A673 (cell line): ENCODE results near the gene LMTK3.

Experiments
- EZH2 ChIP-seq: fragments of 200-600 bp; sonication (generic); IDR thresholded peaks from 2 replicates; pipeline ENCODE4 v1.6.1; 2017; ENCODE audit warnings: borderline replicate concordance, low read depth, mild to moderate bottlenecking, mixed read lengths, antibody characterized with exemption, low read length; ENCODE audit not compliant: poor library complexity, severe bottlenecking
- TF ChIP-seq, protein P1 (sequence below): fragments of 300-800, 200-600 bp; sonication (generic); conservative IDR thresholded peaks from 2 replicates; pipeline ENCODE4 v1.5.1; 2017; ENCODE audit warnings: low read depth, mild to moderate bottlenecking, antibody characterized with exemption, low read length, moderate library complexity, mixed read lengths

DNA sequence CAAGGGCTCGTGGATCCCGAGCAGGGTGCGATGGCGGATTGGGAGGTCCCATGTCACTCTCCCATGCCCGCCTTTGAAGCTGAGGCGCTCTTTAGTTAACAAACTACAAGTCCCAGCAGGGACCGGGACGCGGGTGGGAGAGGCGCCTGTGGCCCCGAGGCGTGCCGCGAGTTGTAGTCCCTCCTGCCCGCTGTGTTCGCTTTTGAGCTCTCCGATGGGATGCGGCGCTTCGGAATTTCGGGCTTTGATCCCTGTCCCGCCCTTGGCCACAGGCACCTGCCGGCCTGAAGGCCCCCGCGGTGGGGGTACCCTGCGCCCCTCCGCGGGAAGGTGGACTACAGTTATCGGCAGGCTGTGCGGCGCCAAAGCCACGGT is 31.5 kb downstream of the LMTK3 start:
- TF ChIP-seq, protein P1, sequence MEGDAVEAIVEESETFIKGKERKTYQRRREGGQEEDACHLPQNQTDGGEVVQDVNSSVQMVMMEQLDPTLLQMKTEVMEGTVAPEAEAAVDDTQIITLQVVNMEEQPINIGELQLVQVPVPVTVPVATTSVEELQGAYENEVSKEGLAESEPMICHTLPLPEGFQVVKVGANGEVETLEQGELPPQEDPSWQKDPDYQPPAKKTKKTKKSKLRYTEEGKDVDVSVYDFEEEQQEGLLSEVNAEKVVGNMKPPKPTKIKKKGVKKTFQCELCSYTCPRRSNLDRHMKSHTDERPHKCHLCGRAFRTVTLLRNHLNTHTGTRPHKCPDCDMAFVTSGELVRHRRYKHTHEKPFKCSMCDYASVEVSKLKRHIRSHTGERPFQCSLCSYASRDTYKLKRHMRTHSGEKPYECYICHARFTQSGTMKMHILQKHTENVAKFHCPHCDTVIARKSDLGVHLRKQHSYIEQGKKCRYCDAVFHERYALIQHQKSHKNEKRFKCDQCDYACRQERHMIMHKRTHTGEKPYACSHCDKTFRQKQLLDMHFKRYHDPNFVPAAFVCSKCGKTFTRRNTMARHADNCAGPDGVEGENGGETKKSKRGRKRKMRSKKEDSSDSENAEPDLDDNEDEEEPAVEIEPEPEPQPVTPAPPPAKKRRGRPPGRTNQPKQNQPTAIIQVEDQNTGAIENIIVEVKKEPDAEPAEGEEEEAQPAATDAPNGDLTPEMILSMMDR: no peak
- TF ChIP-seq EZH2: no peak
